Natural killer cell (primary cell): ENCODE data around the gene INPP5D. TPM values are rescaled to one million over a fixed set of nuclear protein-coding genes. Genes with fewer than 3 reads are reported as not detected.

Source experiments
- ATAC-seq, 3 donors: fragments of 150-1000 bp in 2 of 3; fragments of 200-7000 bp in 1 of 3; cut with Tn5 transposase; 1 replicate in 1 of 3; 2 replicates in 2 of 3; pipeline ENCODE4 v1.10.0; 2021; ENCODE audit warnings: mild to moderate bottlenecking in 2 of 3, moderate library complexity in 2 of 3
- DNase-seq, 2 donors: peaks; one replicate each; pipeline versions ENCODE4 v3.0.0 to v3.0.0-alpha.2; 2013 to 2021; ENCODE audit warnings: mixed read lengths in 1 of 2
- H3K27ac ChIP-seq: one replicate; pipeline ENCODE4 v1.5.1; 2013; ENCODE audit warnings: mild to moderate bottlenecking, low read length
- H3K27me3 ChIP-seq: one replicate; pipeline ENCODE4 v1.6.1; 2013; ENCODE audit warnings: low read length; ENCODE audit not compliant: control insufficient read depth, insufficient read depth
- H3K36me3 ChIP-seq: one replicate; pipeline ENCODE4 v1.6.1; 2013; ENCODE audit warnings: low read length; ENCODE audit not compliant: control insufficient read depth, insufficient read depth
- H3K4me1 ChIP-seq: one replicate; pipeline ENCODE4 v1.6.1; 2013; ENCODE audit warnings: low read length; ENCODE audit not compliant: control insufficient read depth, insufficient read depth
- H3K4me3 ChIP-seq: one replicate; pipeline ENCODE4 v1.5.1; 2013; ENCODE audit warnings: low read length
- H3K9me3 ChIP-seq: one replicate; pipeline ENCODE4 v1.6.1; 2013; ENCODE audit warnings: low read length; ENCODE audit not compliant: control insufficient read depth, insufficient read depth
- H3K27ac Mint-ChIP-seq, 2 donors: one replicate each; pipeline ENCODE4 v1.8.0; 2022; ENCODE audit warnings: mild to moderate bottlenecking in 2 of 2, mixed read lengths in 2 of 2, moderate library complexity in 1 of 2
- H3K27me3 Mint-ChIP-seq, 2 donors: one replicate each; pipeline ENCODE4 v1.8.0; 2022; ENCODE audit warnings: low read depth in 2 of 2, mixed read lengths in 2 of 2
- H3K36me3 Mint-ChIP-seq: one replicate; pipeline ENCODE4 v1.8.0; 2022; ENCODE audit warnings: mixed read lengths
- H3K4me1 Mint-ChIP-seq, 2 donors: one replicate each; pipeline ENCODE4 v1.8.0; 2022; ENCODE audit warnings: mixed read lengths in 2 of 2
- H3K4me3 Mint-ChIP-seq: one replicate; pipeline ENCODE4 v1.8.0; 2022; ENCODE audit warnings: mild to moderate bottlenecking, moderate library complexity, mixed read lengths
- H3K9me3 Mint-ChIP-seq, 2 donors: one replicate each; pipeline ENCODE4 v1.8.0; 2022; ENCODE audit warnings: mixed read lengths in 2 of 2
- CTCF ChIP-seq: fragments of 200-600 bp; IDR thresholded peaks from one replicate; pipeline ENCODE4 v1.8.0; 2022; ENCODE audit warnings: antibody characterized with exemption
- WGBS: methylation state at CpG from one replicate; pipeline ENCODE4 v1.1.7; 2013; ENCODE audit warnings: missing lambda C conversion rate; ENCODE audit not compliant: insufficient coverage; 5-methylcytosine and 5-hydroxymethylcytosine counted together
- intact Hi-C: fragments of 100-400 bp; cut with micrococcal nuclease; formaldehyde crosslinking; loops from one replicate; pipeline ENCODE4 v1.14.2; 2022
- total RNA-seq, 4 donors: library from RNA; stranded (reverse); fragments of 120-200 nt in 1 of 4; gene quantifications; one replicate each; pipeline versions ENCODE4 v1.2.3 to v1.2.4, GENCODE V29; 2013 to 2022

Gene INPP5D
- total RNA-seq, 3 donors from 2014 or later (not counting 1 experiment from before 2014, with no cell fraction given): 385 to 498 (median 497) TPM

GRCh38 chr2:233107011-233107410 is 46.9 kb downstream of the INPP5D start:
- ATAC-seq: no peak
- Histone ChIP-seq H3K9me3 (no peaks in the 10 kb centered on the region), H3K27ac (no peak overlapping the region), H3K4me3 (no peak overlapping the region), H3K36me3 (peaks cover 12% of the 10 kb centered on the region), H3K27me3 (no peaks in the 10 kb centered on the region), H3K4me1 (peaks cover 81% of the 10 kb centered on the region)
- Mint-ChIP-seq H3K27ac (peak overlapping the region; percentile 87 to 94), H3K4me1 (peaks cover 75 to 79% of the 10 kb centered on the region in 2 donors), H3K36me3 (peaks cover 8% of the 10 kb centered on the region), H3K9me3 (peaks cover 0 to 2% of the 10 kb centered on the region in 2 donors), H3K4me3 (peak overlapping the region; percentile 43), H3K27me3 (no peaks in the 10 kb centered on the region)
- no peak for TF ChIP-seq CTCF
- 100% methylated on average over 1 of the region's 1 CpG for WGBS
- DNase-seq: no peak
- intact Hi-C loops: loop anchor here (10.0 kb wide), 1 partner anchor 58 kb away; no protein-coding TSS in a partner anchor

- intact Hi-C loops: loop anchor here (10.0 kb wide), 1 partner anchor 57 kb away; no protein-coding TSS in a partner anchor
- TF ChIP-seq CTCF: no peak
- ATAC-seq: peak in 1 of 3 donors; percentile 3
Observed at GRCh38 chr2:233107831-233108300, 47.7 kb downstream of the INPP5D start.

GRCh38 chr2:233108611-233109490 is 48.7 kb downstream of the INPP5D start:
- no peak for DNase-seq
- intact Hi-C loops: loop anchor here (10.0 kb wide), 1 partner anchor 56 kb away; no protein-coding TSS in a partner anchor
- TF ChIP-seq CTCF: no peak
- ATAC-seq: peak; percentile 76 to 87 (median 79)
- peaks cover 78 to 81% of the 10 kb centered on the region in 2 donors for H3K4me1 Mint-ChIP-seq
- H3K4me3 ChIP-seq: no peak overlapping the region
- no peaks in the 10 kb centered on the region for H3K9me3 ChIP-seq
- no peaks in the 10 kb centered on the region for H3K36me3 Mint-ChIP-seq
- peaks cover 82% of the 10 kb centered on the region for H3K4me1 ChIP-seq
- H3K27ac ChIP-seq: no peak overlapping the region
- H3K27ac Mint-ChIP-seq: peak overlapping the region; percentile 87 to 94
- peaks cover 11% of the 10 kb centered on the region for H3K36me3 ChIP-seq
- H3K27me3 Mint-ChIP-seq: no peaks in the 10 kb centered on the region
- H3K9me3 Mint-ChIP-seq: no peaks in the 10 kb centered on the region
- WGBS: 49% methylated on average over 10 of the region's 10 CpGs
- H3K4me3 Mint-ChIP-seq: peak overlapping the region; percentile 59
- no peaks in the 10 kb centered on the region for H3K27me3 ChIP-seq

More at GRCh38 chr2:233107831-233108300, 47.7 kb downstream of the INPP5D start:
- H3K4me3 Mint-ChIP-seq: peak overlapping the region; percentile 59
- Histone ChIP-seq H3K36me3 (peaks cover 12% of the 10 kb centered on the region), H3K4me1 (peaks cover 81% of the 10 kb centered on the region), H3K9me3 (no peaks in the 10 kb centered on the region), H3K27ac (no peak overlapping the region), H3K4me3 (no peak overlapping the region), H3K27me3 (no peaks in the 10 kb centered on the region)
- no peak for DNase-seq
- H3K4me1 Mint-ChIP-seq: peaks cover 74 to 78% of the 10 kb centered on the region in 2 donors
- peak overlapping the region; percentile 87 to 94 for H3K27ac Mint-ChIP-seq
- peaks cover 3% of the 10 kb centered on the region for H3K36me3 Mint-ChIP-seq
- no peaks in the 10 kb centered on the region for H3K27me3 Mint-ChIP-seq
- H3K9me3 Mint-ChIP-seq: no peaks in the 10 kb centered on the region
- WGBS: 68% methylated on average over 12 of the region's 12 CpGs
